SKM-1 treated with dmso at 0.1 percent for 144 hours (cell line): ENCODE data around the gene TMTC2.

Experiments used
- DNase-seq: peaks from one replicate; lab custom pipeline; 2025; ENCODE audit not compliant: unreplicated experiment; lab: John Stamatoyannopoulos, UW

Gene TMTC2

DNA sequence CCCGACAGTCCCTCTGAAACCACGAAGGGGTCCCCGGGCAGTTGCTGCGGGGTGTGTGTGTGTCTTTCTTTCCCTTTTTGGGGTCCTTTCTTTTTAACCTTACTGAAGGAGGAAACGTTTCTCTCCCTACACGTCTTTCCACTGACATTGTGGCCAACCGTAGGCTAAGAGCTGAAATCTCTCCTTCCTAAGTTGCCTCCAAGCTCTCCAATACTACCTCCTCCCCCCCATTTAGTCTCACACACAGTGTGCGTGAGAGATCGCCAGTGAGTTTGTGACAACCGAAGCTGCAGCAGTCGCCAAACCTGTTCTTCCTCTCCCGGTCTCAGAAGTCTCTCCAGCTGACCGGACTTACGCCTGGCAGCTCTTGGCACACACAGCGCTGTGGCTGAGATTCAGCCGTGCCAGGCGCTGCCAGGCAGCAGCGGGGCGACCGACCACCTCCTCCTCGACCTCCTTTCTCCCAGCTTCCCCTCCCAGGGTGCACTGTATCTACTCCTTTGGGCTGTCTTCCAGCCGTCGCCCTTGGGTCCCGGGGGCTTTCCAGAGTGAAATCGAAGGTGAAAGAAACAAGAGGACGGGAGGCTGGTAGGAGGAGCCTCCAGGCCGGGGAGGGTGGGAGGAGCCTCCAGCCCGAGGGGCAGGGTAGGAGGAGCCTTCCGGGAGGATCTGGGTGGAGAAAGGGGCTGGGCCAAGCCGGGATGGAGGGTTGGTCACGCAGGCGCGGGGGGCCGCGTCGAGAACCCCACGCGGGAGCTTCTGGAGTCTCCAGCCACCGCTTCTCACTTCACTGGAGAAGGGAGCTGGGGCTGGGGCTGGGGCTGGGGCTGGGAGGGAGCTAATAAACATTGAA lies at the start of gene TMTC2:
Gene TMTC2 (plus strand): TSS at position 739 of the 853 bp plus-strand sequence.
- DNase-seq = peak; percentile 39

DNA sequence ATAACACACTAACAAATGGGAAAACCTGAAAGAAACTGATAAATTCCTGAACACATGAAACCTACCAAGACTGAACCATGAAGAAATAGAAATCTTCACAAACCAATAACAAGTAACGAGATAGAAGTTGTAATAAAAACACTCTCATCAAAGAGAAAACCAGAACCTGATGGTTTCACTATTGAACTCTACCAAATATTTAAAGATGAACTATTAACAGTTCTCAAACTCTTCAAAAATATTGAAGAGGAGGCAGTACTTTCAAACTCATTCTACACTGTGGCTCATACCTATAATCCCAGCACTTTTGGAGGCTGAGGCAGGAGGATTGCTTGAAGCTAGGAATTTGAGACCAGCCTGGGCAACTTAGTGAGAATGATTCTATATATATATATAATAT lies 48.4 kb upstream of the TMTC2 start:
- no peak for DNase-seq

- no peak for DNase-seq
Observed at GRCh38 chr12:82644896-82645295, 41.8 kb upstream of the TMTC2 start.

DNA sequence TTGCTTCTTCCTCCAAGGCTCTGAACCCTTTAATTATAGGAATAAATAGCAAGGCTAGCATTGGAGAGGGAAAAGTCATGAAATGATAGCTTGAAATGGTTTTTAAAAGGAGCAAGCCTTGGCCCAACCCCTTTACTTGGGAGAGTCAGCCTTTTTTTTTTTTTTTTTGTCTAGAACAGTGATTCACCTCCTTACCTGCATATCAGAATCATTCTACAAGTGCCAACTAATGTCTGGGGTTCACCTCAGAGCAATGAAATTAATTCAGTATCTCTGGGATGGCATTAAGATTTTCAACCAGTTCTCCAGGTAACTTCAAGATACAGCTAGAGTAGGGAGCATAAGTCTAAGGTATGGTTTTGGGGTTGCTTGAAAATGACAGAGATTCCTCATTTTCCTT lies 41.3 kb upstream of the TMTC2 start:
- no peak for DNase-seq

DNA sequence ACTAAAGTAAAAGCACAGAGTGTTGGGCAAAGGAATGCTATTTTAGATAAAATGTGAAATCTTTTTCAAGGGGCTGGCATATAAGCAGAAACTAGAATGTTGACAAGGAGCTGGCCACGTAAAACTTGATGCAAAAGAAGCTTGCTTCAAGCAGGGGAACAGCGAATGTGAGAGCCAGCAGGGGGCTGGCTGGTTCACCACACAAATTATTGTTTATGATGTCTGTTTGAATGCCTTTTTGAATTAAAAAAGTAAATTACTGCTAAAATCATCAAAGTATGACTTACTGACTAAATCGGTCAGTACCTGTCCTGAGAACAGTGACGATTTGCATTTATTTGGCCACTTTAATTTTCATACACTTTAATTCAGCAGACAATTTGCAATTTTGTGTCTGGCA lies 38.9 kb upstream of the TMTC2 start:
- no peak for DNase-seq

GRCh38 chr12:82648259-82648909 lies 38.3 kb upstream of the TMTC2 start:
- no peak for DNase-seq

DNA sequence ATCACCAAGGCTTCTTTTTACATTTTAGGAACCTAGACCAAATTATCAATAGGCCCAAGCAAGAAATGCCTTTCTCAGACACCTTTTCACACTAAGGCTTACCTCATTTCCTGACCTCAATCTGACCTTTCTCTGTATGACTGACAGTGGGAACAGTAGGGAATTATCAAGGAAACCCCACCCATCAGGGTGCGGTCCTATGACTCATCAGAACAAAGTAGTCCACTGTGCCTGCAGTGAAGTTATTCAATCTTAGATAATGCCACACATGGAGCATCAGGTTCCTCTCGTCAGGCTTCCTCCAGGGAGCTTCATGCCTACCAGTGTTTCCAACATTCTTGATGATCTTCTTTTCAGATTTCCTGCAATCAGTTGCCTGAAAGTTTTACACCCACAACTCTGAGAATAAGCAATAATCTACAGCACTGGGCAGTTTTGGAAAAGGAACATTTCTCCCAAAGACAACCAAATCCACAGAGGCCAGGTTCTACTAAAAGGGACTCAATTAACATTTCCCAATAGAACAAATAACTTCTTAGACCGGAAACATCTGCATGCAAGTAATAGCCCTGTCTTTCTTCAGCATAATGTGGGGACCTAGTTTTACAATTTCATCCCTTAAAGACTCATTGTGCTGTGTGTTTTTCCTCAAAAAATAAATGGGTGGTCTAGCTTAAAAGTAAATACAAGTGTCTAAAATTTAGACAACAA lies 35.9 kb upstream of the TMTC2 start:
- DNase-seq = no peak

DNA sequence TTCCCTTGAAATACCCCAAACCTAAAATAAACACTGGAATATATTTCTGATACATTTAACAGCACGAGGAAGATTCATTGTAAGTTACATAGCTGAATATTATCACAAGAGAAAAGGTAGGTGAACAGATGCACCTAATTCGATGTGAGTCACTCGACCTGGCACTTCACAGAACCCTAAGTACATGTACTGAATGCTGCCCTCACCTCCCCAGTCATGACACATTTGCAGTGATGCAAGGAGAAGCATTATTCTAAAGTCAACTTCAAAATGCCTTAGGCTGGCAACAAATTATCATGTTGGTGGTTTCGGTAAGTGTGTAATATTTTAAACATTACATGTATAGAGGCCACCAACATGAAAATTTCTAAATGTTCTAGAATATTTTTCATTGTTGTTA lies 35.2 kb upstream of the TMTC2 start:
- no peak for DNase-seq

DNA sequence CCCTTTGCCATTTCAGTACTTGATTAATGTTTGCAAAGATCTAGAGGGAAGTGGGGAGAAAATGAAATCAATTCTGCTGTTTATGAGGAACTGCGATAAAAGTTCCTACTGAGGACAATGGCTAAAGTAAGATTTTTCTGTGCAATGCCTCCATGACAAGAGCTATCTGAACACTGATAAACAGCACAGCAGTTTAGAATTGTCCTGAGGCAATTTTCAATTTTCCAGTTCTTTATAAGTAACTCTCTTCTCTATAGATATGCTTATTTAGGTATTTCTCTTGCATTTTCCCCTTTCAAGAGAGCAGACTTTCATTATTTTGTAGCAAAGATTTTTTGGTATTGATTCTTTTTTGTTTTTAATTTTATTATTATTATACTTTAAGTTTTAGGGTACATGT lies 34.6 kb upstream of the TMTC2 start:
- no peak for DNase-seq

DNA sequence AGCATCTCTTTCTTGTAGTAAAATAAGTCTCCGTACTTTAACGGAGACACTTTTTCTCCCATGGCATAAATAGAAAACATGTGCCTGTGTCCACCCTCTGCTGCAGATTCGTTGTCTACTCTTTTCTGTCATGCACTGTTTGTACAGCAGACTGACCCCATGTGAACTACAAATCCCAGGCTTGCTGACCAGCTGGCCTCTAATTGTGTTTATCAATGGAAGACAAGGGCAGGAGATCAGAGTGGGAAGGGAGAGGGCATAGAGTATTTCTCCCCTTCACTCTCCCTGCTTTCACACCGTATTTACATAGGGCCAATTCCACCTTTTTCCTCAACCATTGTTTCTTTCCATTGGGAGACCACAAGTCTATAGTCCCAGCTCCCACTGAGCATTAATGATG lies 31.0 kb upstream of the TMTC2 start:
- no peak for DNase-seq

DNA sequence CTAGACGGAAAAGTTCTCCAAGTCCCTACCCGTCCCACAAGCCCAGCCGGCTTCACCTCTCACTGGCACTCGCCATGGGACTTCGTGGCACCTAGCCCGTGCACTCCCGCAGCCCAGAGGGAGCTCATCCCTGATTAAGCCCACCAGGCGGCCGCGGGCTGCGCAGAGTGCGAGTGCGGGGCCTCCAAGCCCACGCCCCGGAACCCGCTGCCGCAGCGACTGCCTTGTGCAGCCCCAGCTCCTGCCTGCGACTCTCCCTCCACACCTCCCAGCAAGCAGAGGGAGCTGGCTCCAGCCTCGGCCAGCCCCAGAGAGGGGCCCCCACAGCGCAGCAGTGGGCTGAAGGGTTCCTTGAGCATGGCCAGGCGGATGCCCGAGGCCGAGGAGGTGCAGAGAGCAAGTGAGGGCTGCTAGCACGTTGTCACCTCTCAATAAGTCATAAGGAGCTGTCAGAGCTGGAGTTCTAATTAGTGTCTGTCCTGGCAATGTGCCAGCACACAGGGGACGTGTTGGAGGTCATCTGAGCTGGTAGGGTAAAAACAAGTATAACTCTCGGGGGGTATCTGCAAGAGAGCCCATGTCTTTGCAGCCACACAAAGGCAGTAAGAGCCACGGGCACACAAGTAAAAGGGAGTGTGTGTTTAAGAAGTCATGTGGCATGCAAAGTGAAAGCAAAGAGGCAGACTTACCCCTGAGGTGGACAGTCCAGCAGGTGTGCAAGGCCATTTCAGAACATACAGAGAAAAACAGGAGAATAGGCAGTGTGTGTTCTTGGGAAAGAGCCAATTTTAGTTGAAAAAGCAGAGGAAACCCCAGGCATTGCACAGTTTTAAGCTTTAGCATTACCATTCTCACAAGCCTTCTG lies 27.1 kb upstream of the TMTC2 start:
- no peak for DNase-seq

DNA sequence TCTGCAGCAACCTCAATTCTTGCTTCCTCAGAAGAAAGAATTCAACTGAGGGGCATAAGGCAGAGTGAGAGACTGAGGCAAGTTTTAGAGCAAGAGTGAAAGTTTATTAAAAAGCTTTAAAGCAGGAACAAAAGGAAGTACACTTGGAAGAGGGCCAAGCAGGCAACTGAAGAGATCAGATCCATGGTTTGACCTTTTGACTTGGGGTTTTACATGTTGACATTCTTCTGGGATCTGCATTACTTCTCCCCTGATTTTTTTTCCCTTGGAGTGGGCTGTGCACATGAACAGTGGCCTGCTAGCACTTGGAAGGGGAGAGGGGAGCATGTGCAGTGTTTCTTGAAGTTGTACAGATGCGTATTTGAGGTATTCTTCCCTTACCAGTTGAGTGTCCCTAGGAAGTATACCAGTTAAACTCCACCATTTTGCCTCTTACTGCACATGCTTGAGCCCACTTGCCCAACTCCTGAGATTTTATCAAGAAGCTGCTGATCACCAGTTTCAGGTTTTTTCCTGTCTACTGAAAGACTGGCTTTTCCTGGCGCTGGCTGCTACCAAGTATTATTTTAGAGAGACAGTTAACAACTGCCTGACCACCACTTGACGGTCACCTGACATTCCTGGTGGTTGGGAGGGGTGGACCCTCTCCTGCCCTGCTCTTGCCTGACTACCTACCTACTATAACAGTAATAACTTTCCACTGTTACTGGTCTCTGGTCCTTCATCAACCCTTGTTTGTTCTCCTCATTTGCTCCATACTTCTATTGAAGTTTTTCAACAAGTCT lies 26.0 kb upstream of the TMTC2 start:
- no peak for DNase-seq

GRCh38 chr12:82663893-82664292 lies 22.8 kb upstream of the TMTC2 start:
- no peak for DNase-seq

- DNase-seq = no peak
Observed at GRCh38 chr12:82665142-82665923, 21.4 kb upstream of the TMTC2 start.

DNA sequence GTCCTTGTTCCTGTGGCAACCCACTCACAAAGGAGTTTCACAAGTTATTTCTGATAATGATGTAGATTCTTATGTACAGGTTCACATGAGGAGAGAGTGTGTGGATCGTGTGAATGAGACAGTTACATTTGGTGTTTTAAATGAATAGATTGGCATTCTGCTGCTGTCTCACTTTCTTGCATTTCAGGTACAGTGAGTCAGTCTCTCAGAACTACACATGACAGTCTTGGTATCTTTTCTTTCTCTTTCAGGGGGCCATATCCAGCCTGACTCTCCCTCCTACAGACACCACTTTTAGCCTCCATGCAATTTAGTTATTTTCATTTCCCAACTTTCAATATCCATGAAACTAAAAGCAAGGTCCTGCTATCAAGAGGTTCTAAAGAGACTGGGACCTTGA lies 19.9 kb upstream of the TMTC2 start:
- DNase-seq = no peak

DNA sequence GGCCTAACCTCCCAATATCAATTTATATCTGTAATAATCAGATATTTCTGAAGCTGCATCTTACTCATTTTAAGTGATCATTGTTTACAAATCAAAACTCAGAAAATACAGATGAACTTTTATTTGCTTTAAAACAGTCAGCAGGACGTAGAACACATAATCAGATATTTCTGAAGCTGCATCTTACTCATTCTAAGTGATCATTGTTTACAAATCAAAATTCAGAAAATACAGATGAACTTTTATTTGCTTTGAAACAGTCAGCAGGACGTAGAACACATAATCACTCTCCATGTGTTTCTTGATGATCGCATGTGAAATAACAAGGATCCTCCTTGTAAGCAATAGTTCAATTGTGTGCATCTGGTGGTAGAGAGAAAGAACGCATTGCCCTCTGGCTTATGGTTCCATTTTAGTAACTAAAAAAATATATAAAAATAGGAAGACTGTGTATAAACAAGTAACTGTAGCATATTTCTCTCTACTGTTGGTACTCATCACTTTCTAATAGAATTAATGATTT lies 15.0 kb upstream of the TMTC2 start:
- DNase-seq = no peak

- DNase-seq = no peak
Observed at GRCh38 chr12:82672811-82673495, 13.8 kb upstream of the TMTC2 start.

- no peak for DNase-seq
Observed at GRCh38 chr12:82673698-82674097, 13.0 kb upstream of the TMTC2 start.

DNA sequence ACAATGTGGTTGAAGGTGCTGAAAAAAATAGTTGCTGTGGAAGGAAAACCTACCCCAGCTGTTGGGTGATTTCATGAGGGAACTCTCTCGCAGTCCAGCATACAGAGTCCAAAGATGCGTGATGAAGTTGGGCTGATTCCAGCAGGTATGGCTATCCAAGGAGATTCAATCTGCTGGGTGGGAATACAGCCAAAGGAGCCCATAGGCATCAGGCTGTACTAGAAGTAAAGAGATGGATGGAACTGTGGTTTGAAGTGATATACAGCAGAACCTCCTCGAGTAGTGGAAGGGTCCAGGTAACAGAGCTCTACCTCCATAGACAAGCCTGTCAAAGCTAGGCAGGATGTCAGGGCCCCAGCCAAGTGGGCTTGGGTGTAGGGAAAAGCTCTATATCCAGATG lies 11.5 kb upstream of the TMTC2 start:
- no peak for DNase-seq
